Esophagus squamous epithelium (tissue), 5 donors: ENCODE results near the gene C5orf52. TPM values are rescaled to one million over a fixed set of nuclear protein-coding genes. Genes with fewer than 3 reads are reported as not detected.
"Not testable (repeated sequence)": the region's sequence is repeated elsewhere in the genome, so short reads cannot be mapped to it uniquely, and the experiment has no call there.

ENCODE experiments used
- DNase-seq: peaks from one replicate; lab custom pipeline; 2025; lab: John Stamatoyannopoulos, UW
- H3K27ac ChIP-seq, 4 donors: fragments of 200-600 bp; sonication (generic); one replicate each; pipeline ENCODE4 v1.5.1; 2016 to 2019; ENCODE audit warnings: mild to moderate bottlenecking in 1 of 4
- H3K27me3 ChIP-seq, 4 donors: fragments of 200-600 bp; sonication (generic); 1 replicate in 3 of 4; 2 replicates in 1 of 4; pipeline versions ENCODE4 v1.5.1 to v1.6.0; 2017 to 2021; ENCODE audit warnings: antibody characterized with exemption in 1 of 4
- H3K36me3 ChIP-seq, 3 donors: fragments of 200-600 bp; sonication (generic); one replicate each; pipeline ENCODE4 v1.5.1; 2016 to 2019
- H3K4me1 ChIP-seq, 3 donors: fragments of 200-600 bp; sonication (generic); one replicate each; pipeline ENCODE4 v1.5.1; 2017 to 2019
- H3K4me3 ChIP-seq, 4 donors: fragments of 200-600 bp; sonication (generic); 1 replicate in 3 of 4; 2 replicates in 1 of 4; pipeline ENCODE4 v1.5.1; 2016 to 2019; ENCODE audit warnings: mild to moderate bottlenecking in 2 of 4, moderate library complexity in 1 of 4
- H3K9me3 ChIP-seq, 3 donors: fragments of 200-600 bp; sonication (generic); one replicate each; pipeline ENCODE4 v1.5.1; 2016 to 2019
- CTCF ChIP-seq, 6 experiments: fragments of 450-650 bp in 4 of 6; fragments of 200-600 bp in 2 of 6; sonication (generic) in 2 of 6; IDR thresholded peaks; one replicate each; pipeline ENCODE4 v1.5.1; 2016 to 2019; ENCODE audit warnings: antibody characterized with exemption in 6 of 6, mild to moderate bottlenecking in 4 of 6, moderate library complexity in 4 of 6
- POLR2A ChIP-seq, 4 donors: fragments of 450-650 bp; IDR thresholded peaks; one replicate each; pipeline ENCODE4 v1.6.1; 2017; ENCODE audit warnings: antibody characterized with exemption in 4 of 4, mild to moderate bottlenecking in 4 of 4, moderate library complexity in 3 of 4
- WGBS, 2 donors: methylation state at CpG; one replicate each; pipeline ENCODE4 v1.1.5; 2018; 5-methylcytosine and 5-hydroxymethylcytosine counted together
- intact Hi-C: fragments of 100-400 bp; cut with DNase I; formaldehyde crosslinking; loops from one replicate; pipeline ENCODE4 v1.15.0; 2022
- total RNA-seq, 4 donors: library from RNA; depleted of rRNA; stranded (reverse); fragments of >200 nt; gene quantifications; one replicate each; pipeline ENCODE4 v1.1.0, GENCODE V29; 2016
- donor health status: DM: yes; HTN: yes; CAD: no.

C5orf52 gene
- total RNA-seq, 4 donors from 2014 or later: not detected

- Histone ChIP-seq H3K9me3 (no peaks in the 10 kb centered on the region), H3K27me3 (peaks cover 0 to 6% (median 0%) of the 10 kb centered on the region in 4 donors), H3K4me1 (no peaks in the 10 kb centered on the region), H3K27ac (no peak overlapping the region), H3K36me3 (no peaks in the 10 kb centered on the region), H3K4me3 (no peak overlapping the region)
- TF ChIP-seq CTCF (IDR thresholded peaks at IDR 0.05): no peak
- 87 to 100% methylated on average over 1 of the region's 1 CpG for WGBS, 2 donors
- intact Hi-C loops: no loop called here
- no peak for DNase-seq
Observed at GRCh38 chr5:157687198-157687554, 15.8 kb downstream of the C5orf52 start.

GRCh38 chr5:157689942-157690689 lies 18.8 kb downstream of the C5orf52 start:
- Histone ChIP-seq H3K9me3 (no peaks in the 10 kb centered on the region), H3K27ac (no peak overlapping the region), H3K27me3 (peaks cover 0 to 6% (median 0%) of the 10 kb centered on the region in 4 donors), H3K36me3 (no peaks in the 10 kb centered on the region), H3K4me3 (peak overlapping the region in 3 of 4 donors; percentile 15 to 28 (median 27)), H3K4me1 (no peaks in the 10 kb centered on the region)
- WGBS, 2 donors: 79 to 82% methylated on average over 20 to 35 of the region's 52 CpGs
- DNase-seq: no peak
- TF ChIP-seq CTCF (IDR thresholded peaks at IDR 0.05) (peak in 1 of 6 experiments; percentile 38), POLR2A (IDR thresholded peaks at IDR 0.05) (no peak)
- intact Hi-C loops: no loop called here

- no peak for TF ChIP-seq POLR2A (IDR thresholded peaks at IDR 0.05)
- TF ChIP-seq CTCF (IDR thresholded peaks at IDR 0.05): no peak
- Histone ChIP-seq H3K9me3 (no peaks in the 10 kb centered on the region), H3K27me3 (peaks cover 0 to 6% (median 0%) of the 10 kb centered on the region in 4 donors), H3K4me1 (no peaks in the 10 kb centered on the region), H3K4me3 (peak overlapping the region in 3 of 4 donors; percentile 15 to 28 (median 27)), H3K27ac (no peak overlapping the region), H3K36me3 (no peaks in the 10 kb centered on the region)
- intact Hi-C loops: no loop called here
- WGBS, 2 donors: 89 to 93% methylated on average over 26 to 38 of the region's 53 CpGs
- DNase-seq: no peak
Observed at GRCh38 chr5:157690690-157691433, 19.5 kb downstream of the C5orf52 start.

GRCh38 chr5:157693816-157694215 lies 22.5 kb downstream of the C5orf52 start:
- DNase-seq, H3K27ac ChIP-seq, H3K4me1 ChIP-seq, H3K27me3 ChIP-seq, intact Hi-C loops, H3K9me3 ChIP-seq, H3K36me3 ChIP-seq, H3K4me3 ChIP-seq: not testable (repeated sequence)
- no CpG with 5 or more reads among the region's 25 CpGs for WGBS, 2 donors

GRCh38 chr5:157696154-157696553 lies 24.8 kb downstream of the C5orf52 start:
- H3K27me3 ChIP-seq, H3K36me3 ChIP-seq, H3K4me3 ChIP-seq, intact Hi-C loops, H3K9me3 ChIP-seq, H3K4me1 ChIP-seq, H3K27ac ChIP-seq, DNase-seq: not testable (repeated sequence)
- WGBS, 2 donors: 87 to 88% methylated on average over 2 to 3 of the region's 3 CpGs

- 65 to 70% methylated on average over 4 of the region's 4 CpGs for WGBS, 2 donors
- H3K27me3 ChIP-seq, intact Hi-C loops, H3K4me3 ChIP-seq, DNase-seq, H3K36me3 ChIP-seq, H3K27ac ChIP-seq, H3K4me1 ChIP-seq, H3K9me3 ChIP-seq: not testable (repeated sequence)
Observed at GRCh38 chr5:157698674-157699073, 27.3 kb downstream of the C5orf52 start.
